ENCODE data around the gene PRKG1. TPM values are rescaled to one million over a fixed set of nuclear protein-coding genes. Genes with fewer than 3 reads are reported as not detected.
"Not testable (repeated sequence)": the region's sequence is repeated elsewhere in the genome, so short reads cannot be mapped to it uniquely, and the experiment has no call there.

Gene PRKG1
- total RNA-seq, 1 experiment from 2014 or later: 7.4 TPM

DNA sequence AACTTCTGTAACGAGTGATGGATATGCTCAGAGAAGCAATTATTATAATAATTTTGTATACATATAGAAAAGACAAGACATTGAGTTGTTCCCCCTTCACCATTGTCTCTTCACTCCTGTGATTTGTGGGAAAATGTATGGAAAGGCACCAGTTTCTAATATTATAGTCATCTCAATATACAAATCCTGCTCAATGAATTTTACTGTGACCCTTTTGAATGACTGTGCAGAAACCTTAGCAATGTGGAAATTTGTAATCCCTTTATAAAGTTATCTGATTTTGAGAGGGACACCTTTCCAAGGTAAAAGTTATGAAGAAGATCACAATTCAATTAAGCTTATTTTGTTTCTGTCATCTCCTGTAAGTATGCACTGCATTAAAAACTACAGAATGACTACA, 1165.5 kb downstream of the PRKG1 start:
- Histone ChIP-seq H3K79me2 (ENCODE audit: low read length) (no peaks in the 10 kb centered on the region), H3K9ac (ENCODE audit: low read length) (no peak overlapping the region), H3K4me1 (ENCODE audit: insufficient read depth, low read length) (no peaks in the 10 kb centered on the region), H3K9me2 (replicated peaks; ENCODE audit: low read length) (no peaks in the 10 kb centered on the region), H3K27me3 (ENCODE audit: low read length) (no peaks in the 10 kb centered on the region), H3K9me3 (ENCODE audit: low read length) (no peaks in the 10 kb centered on the region), H2AFZ (ENCODE audit: low read length) (no peak overlapping the region), H3K27ac (ENCODE audit: low read length) (no peak overlapping the region), H4K20me1 (ENCODE audit: low read length) (no peaks in the 10 kb centered on the region), H3K4me3 (ENCODE audit: low read length) (no peak overlapping the region), H3K36me3 (ENCODE audit: low read depth, low read length) (no peaks in the 10 kb centered on the region), H3K4me2 (ENCODE audit: low read length) (no peak overlapping the region), H3F3A (ENCODE audit: low read length, unreplicated experiment) (no peaks in the 10 kb centered on the region)
- ATAC-seq (no peak), DNase-seq (no peak)
- intact Hi-C loops (cut with micrococcal nuclease): no loop called here
- no TSS peak for BruUV-seq (replicated peaks)
- CTCF ChIA-PET: no interaction called here
- TF ChIP-seq EZH2phosphoT487 (IDR thresholded peaks at IDR 0.05; ENCODE audit: borderline replicate concordance, low read length) (no peak), EZH2 (IDR thresholded peaks at IDR 0.05; ENCODE audit: low read length, unreplicated experiment) (no peak)
- TF ChIP-seq, protein P1, sequence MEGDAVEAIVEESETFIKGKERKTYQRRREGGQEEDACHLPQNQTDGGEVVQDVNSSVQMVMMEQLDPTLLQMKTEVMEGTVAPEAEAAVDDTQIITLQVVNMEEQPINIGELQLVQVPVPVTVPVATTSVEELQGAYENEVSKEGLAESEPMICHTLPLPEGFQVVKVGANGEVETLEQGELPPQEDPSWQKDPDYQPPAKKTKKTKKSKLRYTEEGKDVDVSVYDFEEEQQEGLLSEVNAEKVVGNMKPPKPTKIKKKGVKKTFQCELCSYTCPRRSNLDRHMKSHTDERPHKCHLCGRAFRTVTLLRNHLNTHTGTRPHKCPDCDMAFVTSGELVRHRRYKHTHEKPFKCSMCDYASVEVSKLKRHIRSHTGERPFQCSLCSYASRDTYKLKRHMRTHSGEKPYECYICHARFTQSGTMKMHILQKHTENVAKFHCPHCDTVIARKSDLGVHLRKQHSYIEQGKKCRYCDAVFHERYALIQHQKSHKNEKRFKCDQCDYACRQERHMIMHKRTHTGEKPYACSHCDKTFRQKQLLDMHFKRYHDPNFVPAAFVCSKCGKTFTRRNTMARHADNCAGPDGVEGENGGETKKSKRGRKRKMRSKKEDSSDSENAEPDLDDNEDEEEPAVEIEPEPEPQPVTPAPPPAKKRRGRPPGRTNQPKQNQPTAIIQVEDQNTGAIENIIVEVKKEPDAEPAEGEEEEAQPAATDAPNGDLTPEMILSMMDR (conservative IDR thresholded peaks at IDR 0.05; ENCODE audit: low read depth, low read length): no peak
- POLR2A ChIA-PET (ENCODE audit: unreplicated experiment): no interaction called here

GRCh38 chr10:52245547-52245946, 1171.3 kb downstream of the PRKG1 start:
- Histone ChIP-seq H3K9me3 (ENCODE audit: low read length) (no peaks in the 10 kb centered on the region), H3K4me1 (ENCODE audit: insufficient read depth, low read length) (no peaks in the 10 kb centered on the region), H4K20me1 (ENCODE audit: low read length) (no peaks in the 10 kb centered on the region), H3K27ac (ENCODE audit: low read length) (no peak overlapping the region), H3K79me2 (ENCODE audit: low read length) (no peaks in the 10 kb centered on the region), H3K9ac (ENCODE audit: low read length) (no peak overlapping the region), H3K4me3 (ENCODE audit: low read length) (no peak overlapping the region), H3F3A (ENCODE audit: low read length, unreplicated experiment) (no peaks in the 10 kb centered on the region), H3K4me2 (ENCODE audit: low read length) (no peak overlapping the region), H3K27me3 (ENCODE audit: low read length) (no peaks in the 10 kb centered on the region), H2AFZ (ENCODE audit: low read length) (no peak overlapping the region), H3K9me2 (replicated peaks; ENCODE audit: low read length) (no peaks in the 10 kb centered on the region), H3K36me3 (ENCODE audit: low read depth, low read length) (no peaks in the 10 kb centered on the region)
- ChIA-PET POLR2A (ENCODE audit: unreplicated experiment) (no interaction called here), CTCF (no interaction called here)
- TF ChIP-seq EZH2phosphoT487 (IDR thresholded peaks at IDR 0.05; ENCODE audit: borderline replicate concordance, low read length): no peak
- intact Hi-C loops (cut with micrococcal nuclease): no loop called here
- BruUV-seq (replicated peaks): no TSS peak
- ATAC-seq (no peak), DNase-seq (no peak)

DNA sequence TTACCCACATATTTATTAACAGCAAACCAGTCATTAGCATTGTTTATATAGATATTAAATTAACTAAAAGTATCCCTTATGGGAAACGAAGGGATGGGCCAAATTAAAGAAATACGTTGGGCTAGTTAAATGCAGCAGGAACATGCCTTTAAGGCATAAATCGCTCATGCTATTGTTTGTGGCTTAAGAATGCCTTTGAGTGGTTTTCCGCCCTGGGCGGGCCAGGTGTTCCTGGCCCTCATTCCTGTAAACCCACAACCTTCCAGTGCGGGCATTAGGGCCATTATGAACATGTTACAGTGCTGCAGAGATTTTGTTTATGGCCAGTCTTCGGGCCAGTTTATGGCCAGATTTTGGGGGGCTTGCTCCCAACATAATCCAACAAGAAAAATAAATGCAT, 1173.6 kb downstream of the PRKG1 start:
- peak; percentile 43 for DNase-seq
- H3F3A ChIP-seq (ENCODE audit: low read length, unreplicated experiment); H3K9me2 ChIP-seq (replicated peaks; ENCODE audit: low read length); H3K27ac ChIP-seq (ENCODE audit: low read length); H3K9me3 ChIP-seq (ENCODE audit: low read length); POLR2A ChIA-PET (ENCODE audit: unreplicated experiment); H3K27me3 ChIP-seq (ENCODE audit: low read length); H2AFZ ChIP-seq (ENCODE audit: low read length); ATAC-seq; intact Hi-C loops (cut with micrococcal nuclease); H3K4me2 ChIP-seq (ENCODE audit: low read length); BruUV-seq (replicated peaks); H4K20me1 ChIP-seq (ENCODE audit: low read length); H3K9ac ChIP-seq (ENCODE audit: low read length); H3K79me2 ChIP-seq (ENCODE audit: low read length); H3K4me1 ChIP-seq (ENCODE audit: insufficient read depth, low read length); CTCF ChIA-PET; H3K4me3 ChIP-seq (ENCODE audit: low read length); H3K36me3 ChIP-seq (ENCODE audit: low read depth, low read length): not testable (repeated sequence)

DNA sequence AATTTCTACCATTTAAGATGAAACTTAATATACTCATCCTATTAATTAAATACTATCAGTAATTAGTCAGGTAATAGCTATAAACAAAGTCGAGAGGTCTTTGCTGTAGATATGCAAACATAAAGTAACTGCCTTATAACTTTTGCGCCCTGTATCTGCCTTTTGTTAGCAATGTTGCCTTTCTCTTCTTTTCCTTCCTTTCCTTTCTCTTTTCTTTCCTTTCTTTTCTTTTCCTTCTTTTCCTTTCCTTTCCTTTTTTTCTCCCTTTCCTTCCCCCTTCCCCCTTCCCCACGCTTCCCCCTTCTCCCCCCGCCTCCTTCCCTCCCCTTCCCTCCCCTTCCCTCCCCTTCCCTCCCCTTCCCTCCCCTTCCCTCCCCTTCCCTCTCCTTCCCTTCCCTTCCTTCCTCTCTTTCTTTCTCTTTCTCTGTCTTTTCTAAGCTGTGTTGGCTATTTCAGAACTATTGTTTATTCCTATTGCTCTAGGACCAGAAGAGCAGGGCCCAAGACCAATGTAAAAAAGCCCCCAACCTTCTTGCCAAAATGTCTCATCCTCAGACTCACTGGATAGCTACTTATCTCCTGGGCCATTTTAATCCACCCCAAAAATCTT, 1174.5 kb downstream of the PRKG1 start:
- H2AFZ ChIP-seq (ENCODE audit: low read length): no peak overlapping the region
- H3K27ac ChIP-seq (ENCODE audit: low read length): no peak overlapping the region
- H3F3A ChIP-seq (ENCODE audit: low read length, unreplicated experiment): no peaks in the 10 kb centered on the region
- no peak overlapping the region for H3K4me3 ChIP-seq (ENCODE audit: low read length)
- CTCF ChIA-PET: no interaction called here
- no peaks in the 10 kb centered on the region for H3K9me3 ChIP-seq (ENCODE audit: low read length)
- H3K9ac ChIP-seq (ENCODE audit: low read length): no peak overlapping the region
- no peaks in the 10 kb centered on the region for H4K20me1 ChIP-seq (ENCODE audit: low read length)
- H3K9me2 ChIP-seq (replicated peaks; ENCODE audit: low read length): no peaks in the 10 kb centered on the region
- intact Hi-C loops (cut with micrococcal nuclease): no loop called here
- no TSS peak for BruUV-seq (replicated peaks)
- no peaks in the 10 kb centered on the region for H3K27me3 ChIP-seq (ENCODE audit: low read length)
- TF ChIP-seq, protein P1 (conservative IDR thresholded peaks at IDR 0.05; ENCODE audit: low read depth, low read length): no peak
- H3K79me2 ChIP-seq (ENCODE audit: low read length): no peaks in the 10 kb centered on the region
- POLR2A ChIA-PET (ENCODE audit: unreplicated experiment): interaction anchor here (0.5 to 0.6 kb wide), 2 partner anchors 124 to 336 kb away, joined by 4 to 5 read pairs; no protein-coding TSS in a partner anchor
- H3K36me3 ChIP-seq (ENCODE audit: low read depth, low read length): no peaks in the 10 kb centered on the region
- ATAC-seq (no peak), DNase-seq (no peak)
- no peak overlapping the region for H3K4me2 ChIP-seq (ENCODE audit: low read length)
- no peaks in the 10 kb centered on the region for H3K4me1 ChIP-seq (ENCODE audit: insufficient read depth, low read length)
